Measurements from ENCODE around the gene ARMC8.
A peak's percentile ranks its signal among the peaks of the same experiment; 100 is the strongest.

Gene ARMC8

GRCh38 chr3:138241676-138242075 is 54.6 kb downstream of the ARMC8 start:
- FAIRE-seq, result no peak
- no peak for DNase-seq (ENCODE audit: insufficient read length, low spot score)

GRCh38 chr3:138242466-138242865 is 55.4 kb downstream of the ARMC8 start:
- FAIRE-seq (no peak), DNase-seq (ENCODE audit: insufficient read length, low spot score) (no peak)

- DNase-seq (ENCODE audit: insufficient read length, low spot score) (no peak), FAIRE-seq (no peak)
These were observed 57.9 kb downstream of the ARMC8 start for GRCh38 chr3:138245026-138245425.

GRCh38 chr3:138249636-138250035 is 62.5 kb downstream of the ARMC8 start:
- no peak for FAIRE-seq
- no peak for DNase-seq (ENCODE audit: insufficient read length, low spot score)

GRCh38 chr3:138253609-138254008 is 66.5 kb downstream of the ARMC8 start:
- FAIRE-seq, result no peak
- no peak for DNase-seq (ENCODE audit: insufficient read length, low spot score)

GRCh38 chr3:138254216-138254615 is 67.1 kb downstream of the ARMC8 start:
- DNase-seq (ENCODE audit: insufficient read length, low spot score) (no peak), FAIRE-seq (no peak)

- no peak for FAIRE-seq
- DNase-seq (ENCODE audit: insufficient read length, low spot score), result no peak
These were observed 68.9 kb downstream of the ARMC8 start for GRCh38 chr3:138256022-138256421.

- DNase-seq (ENCODE audit: insufficient read length, low spot score) (peak; percentile 12), FAIRE-seq (peak; percentile 18)
These were observed 70.9 kb downstream of the ARMC8 start for GRCh38 chr3:138257986-138258385.

- no peak for DNase-seq (ENCODE audit: insufficient read length, low spot score)
- no peak for FAIRE-seq
These were observed 72.0 kb downstream of the ARMC8 start for GRCh38 chr3:138259126-138259525.

- DNase-seq (ENCODE audit: insufficient read length, low spot score) (no peak), FAIRE-seq (no peak)
These were observed 73.5 kb downstream of the ARMC8 start for GRCh38 chr3:138260611-138261010.

- FAIRE-seq (no peak), DNase-seq (ENCODE audit: insufficient read length, low spot score) (no peak)
These were observed 76.0 kb downstream of the ARMC8 start for GRCh38 chr3:138263104-138263503.

- peak; percentile 26 for FAIRE-seq
These were observed 78.6 kb downstream of the ARMC8 start for GRCh38 chr3:138265745-138266144.

GRCh38 chr3:138267083-138267482 is 80.0 kb downstream of the ARMC8 start:
- DNase-seq (ENCODE audit: insufficient read length, low spot score), result no peak
- no peak for FAIRE-seq

More at GRCh38 chr3:138265745-138266144, 78.6 kb downstream of the ARMC8 start:
- no peak for DNase-seq (ENCODE audit: insufficient read length, low spot score)

GRCh38 chr3:138270245-138270644 is 83.1 kb downstream of the ARMC8 start:
- DNase-seq (ENCODE audit: insufficient read length, low spot score) (no peak), FAIRE-seq (no peak)

- DNase-seq (ENCODE audit: insufficient read length, low spot score), result peak; percentile 9
- FAIRE-seq, result peak; percentile 82
These were observed 84.2 kb downstream of the ARMC8 start for GRCh38 chr3:138271189-138271794.

- FAIRE-seq (no peak), DNase-seq (ENCODE audit: insufficient read length, low spot score) (no peak)
These were observed 94.5 kb downstream of the ARMC8 start for GRCh38 chr3:138281561-138281960.

GRCh38 chr3:138282836-138283235 is 95.7 kb downstream of the ARMC8 start:
- DNase-seq (ENCODE audit: insufficient read length, low spot score) (no peak), FAIRE-seq (no peak)

GRCh38 chr3:138284079-138284478 is 97.0 kb downstream of the ARMC8 start:
- no peak for DNase-seq (ENCODE audit: insufficient read length, low spot score)
- no peak for FAIRE-seq

- no peak for DNase-seq (ENCODE audit: insufficient read length, low spot score)
- FAIRE-seq, result no peak
These were observed 97.9 kb downstream of the ARMC8 start for GRCh38 chr3:138284957-138285477.

GRCh38 chr3:138289260-138289659 is 102.2 kb downstream of the ARMC8 start:
- no peak for DNase-seq (ENCODE audit: insufficient read length, low spot score)
- no peak for FAIRE-seq

- FAIRE-seq (no peak), DNase-seq (ENCODE audit: insufficient read length, low spot score) (no peak)
These were observed 102.6 kb downstream of the ARMC8 start for GRCh38 chr3:138289701-138290100.

- no peak for FAIRE-seq
- DNase-seq (ENCODE audit: insufficient read length, low spot score), result peak; percentile 7
These were observed 109.5 kb downstream of the ARMC8 start for GRCh38 chr3:138296639-138297038.

- FAIRE-seq, result no peak
- no peak for DNase-seq (ENCODE audit: insufficient read length, low spot score)
These were observed 110.0 kb downstream of the ARMC8 start for GRCh38 chr3:138297059-138297607.

Data from GM19239 (cell line).